HepG2 (cell line): ENCODE results near the gene DENND1C. TPM values are rescaled to one million over a fixed set of nuclear protein-coding genes. Genes with fewer than 3 reads are reported as not detected.
A peak's percentile ranks its signal among the peaks of the same experiment; 100 is the strongest.

Experiments used
- ARNTL ChIP-seq: sonication (generic); formaldehyde crosslinking; IDR thresholded peaks from 2 replicates; pipeline ENCODE4 v1.4.0; 2020; ENCODE audit warnings: mild to moderate bottlenecking, missing genetic modification reagents
- ELF1 ChIP-seq: sonication (generic); formaldehyde crosslinking; IDR thresholded peaks from 2 replicates; pipeline ENCODE4 v1.4.0; 2020; ENCODE audit warnings: missing genetic modification reagents
- GATAD2A ChIP-seq: IDR thresholded peaks from 2 replicates; pipeline ENCODE4 v1.6.1; 2016
- HIVEP1 ChIP-seq: sonication (generic); formaldehyde crosslinking; IDR thresholded peaks from 2 replicates; pipeline ENCODE4 v1.4.0; 2020; ENCODE audit warnings: mild to moderate bottlenecking, missing genetic modification reagents
- JDP2 ChIP-seq: sonication (generic); formaldehyde crosslinking; IDR thresholded peaks from 2 replicates; pipeline ENCODE4 v1.8.1; 2022; ENCODE audit warnings: missing genetic modification reagents, borderline replicate concordance
- KDM2A ChIP-seq: sonication (generic); formaldehyde crosslinking; IDR thresholded peaks from 2 replicates; pipeline ENCODE4 v1.4.0; 2020; ENCODE audit warnings: low read depth, missing genetic modification reagents, borderline replicate concordance
- PHF8 ChIP-seq: sonication (generic); formaldehyde crosslinking; IDR thresholded peaks from 2 replicates; pipeline ENCODE4 v1.5.0; 2020; ENCODE audit warnings: missing genetic modification reagents
- RBM39 ChIP-seq: fragments of 200-400 bp; formaldehyde crosslinking; IDR thresholded peaks from one replicate; pipeline ENCODE4 v1.6.1; 2018; ENCODE audit warnings: antibody characterized with exemption, mild to moderate bottlenecking, low read depth, low read length; ENCODE audit not compliant: poor library complexity, severe bottlenecking
- YEATS2 ChIP-seq: sonication (generic); formaldehyde crosslinking; IDR thresholded peaks from 2 replicates; pipeline ENCODE4 v1.4.0; 2020; ENCODE audit warnings: missing genetic modification reagents, borderline replicate concordance
- ZBTB3 ChIP-seq: sonication (generic); formaldehyde crosslinking; IDR thresholded peaks from 2 replicates; pipeline ENCODE4 v1.4.0; 2020; ENCODE audit warnings: low read depth, mild to moderate bottlenecking, moderate library complexity, missing genetic modification reagents, borderline replicate concordance
- ZC3H13 ChIP-seq: sonication (generic); formaldehyde crosslinking; IDR thresholded peaks from 2 replicates; pipeline ENCODE4 v1.8.1; 2023; ENCODE audit warnings: mild to moderate bottlenecking, missing genetic modification reagents, moderate library complexity
- ZNF616 ChIP-seq: sonication (generic); formaldehyde crosslinking; IDR thresholded peaks from 2 replicates; pipeline ENCODE4 v1.5.0; 2020; ENCODE audit warnings: low read depth, mild to moderate bottlenecking, missing genetic modification reagents
- ZNF687 ChIP-seq: sonication (generic); formaldehyde crosslinking; IDR thresholded peaks from 2 replicates; pipeline ENCODE4 v1.5.1; 2020; ENCODE audit warnings: mild to moderate bottlenecking, missing genetic modification reagents, moderate library complexity
- ZNF800 ChIP-seq: sonication (generic); formaldehyde crosslinking; IDR thresholded peaks from 2 replicates; pipeline ENCODE4 v1.4.0; 2020; ENCODE audit warnings: missing genetic modification reagents
- polyA plus RNA-seq, 8 experiments: library from polyadenylated mRNA; depleted of rRNA in 3 of 8; stranded (reverse) in 7 of 8; unstranded in 1 of 8; fragments of >200 nt; fragmentation: Illumina TruSeq in 4 of 8; extraction: Trizol in 4 of 8; gene quantifications; 2 replicates each; pipeline versions ENCODE4 v1.2.1 to v1.2.3, GENCODE V29; 2011 to 2016; ENCODE audit warnings: low read depth in 4 of 8, missing spikeins in 1 of 8, mixed read lengths in 1 of 8; ENCODE audit not compliant: insufficient read depth in 1 of 8
- total RNA-seq, 5 experiments: library from RNA; depleted of rRNA; stranded (reverse); fragments of >200 nt; fragmentation: Illumina TruSeq; extraction: Trizol; gene quantifications; 2 replicates each; pipeline ENCODE4 v1.2.3, GENCODE V29; 2016; ENCODE audit warnings: low read depth in 1 of 5
- TF ChIP-seq, protein P1 (sequence below): sonication (generic); formaldehyde crosslinking; IDR thresholded peaks from 2 replicates; pipeline ENCODE4 v1.5.1; 2020; ENCODE audit warnings: mild to moderate bottlenecking, missing genetic modification reagents, borderline replicate concordance
- TF ChIP-seq, protein P2 (sequence below): sonication (generic); formaldehyde crosslinking; IDR thresholded peaks from 2 replicates; pipeline ENCODE4 v1.5.0; 2020; ENCODE audit warnings: missing genetic modification reagents
- TF ChIP-seq, protein P3 (sequence below): sonication (generic); formaldehyde crosslinking; IDR thresholded peaks from 2 replicates; pipeline ENCODE4 v1.5.0; 2020; ENCODE audit warnings: mild to moderate bottlenecking, missing genetic modification reagents

Gene DENND1C
- total and polyA plus RNA-seq, 2 of the 13 experiments (the other 11 are each of a cell fraction or from before 2014, with no cell fraction given), result 0.04 to 0.73 TPM

GRCh38 chr19:6516659-6517291, 35.2 kb upstream of the DENND1C start (continued):
- TF ChIP-seq PHF8 (CRISPR knock-in tag) (peak; percentile 53), ZBTB3 (CRISPR knock-in tag) (no peak), HIVEP1 (CRISPR knock-in tag) (peak; percentile 67; the same call in 1 of the 2 replicates), ZNF687 (peak; percentile 78), ELF1 (CRISPR knock-in tag) (peak; percentile 60), ZNF800 (CRISPR knock-in tag) (0 out of 2 replicates have a peak, but pooled peaks have one; percentile 79), ZNF616 (CRISPR knock-in tag) (peak; percentile 65; the same call in 1 of the 2 replicates), RBM39 (peak; percentile 74), GATAD2A (CRISPR knock-in tag) (peak; percentile 76), JDP2 (no peak), ARNTL (no peak), ZC3H13 (CRISPR knock-in tag) (0 out of 2 replicates have a peak, but pooled peaks have one; percentile 27), YEATS2 (CRISPR knock-in tag) (peak; percentile 31; the same call in 1 of the 2 replicates), KDM2A (CRISPR knock-in tag) (peak; percentile 87)
- TF ChIP-seq, protein P1, sequence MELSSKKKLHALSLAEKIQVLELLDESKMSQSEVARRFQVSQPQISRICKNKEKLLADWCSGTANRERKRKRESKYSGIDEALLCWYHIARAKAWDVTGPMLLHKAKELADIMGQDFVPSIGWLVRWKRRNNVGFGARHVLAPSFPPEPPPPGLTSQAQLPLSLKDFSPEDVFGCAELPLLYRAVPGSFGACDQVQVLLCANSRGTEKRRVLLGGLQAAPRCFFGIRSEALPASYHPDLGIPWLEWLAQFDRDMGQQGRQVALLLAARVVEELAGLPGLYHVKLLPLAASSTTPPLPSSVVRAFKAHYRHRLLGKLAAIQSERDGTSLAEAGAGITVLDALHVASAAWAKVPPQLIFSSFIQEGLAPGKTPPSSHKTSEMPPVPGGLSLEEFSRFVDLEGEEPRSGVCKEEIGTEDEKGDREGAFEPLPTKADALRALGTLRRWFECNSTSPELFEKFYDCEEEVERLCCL, result 0 out of 2 replicates have a peak, but pooled peaks have one; percentile 55
- TF ChIP-seq, protein P2, sequence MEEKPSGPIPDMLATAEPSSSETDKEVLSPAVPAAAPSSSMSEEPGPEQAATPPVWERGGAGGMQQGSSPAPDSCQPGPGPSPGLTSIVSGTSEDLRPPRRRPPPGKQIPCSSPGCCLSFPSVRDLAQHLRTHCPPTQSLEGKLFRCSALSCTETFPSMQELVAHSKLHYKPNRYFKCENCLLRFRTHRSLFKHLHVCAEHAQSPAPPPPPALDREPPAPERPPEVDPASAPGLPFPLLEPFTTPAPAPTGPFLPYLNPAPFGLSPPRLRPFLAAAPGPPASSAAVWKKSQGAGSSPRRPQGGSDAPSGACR, result no peak
- TF ChIP-seq, protein P3, sequence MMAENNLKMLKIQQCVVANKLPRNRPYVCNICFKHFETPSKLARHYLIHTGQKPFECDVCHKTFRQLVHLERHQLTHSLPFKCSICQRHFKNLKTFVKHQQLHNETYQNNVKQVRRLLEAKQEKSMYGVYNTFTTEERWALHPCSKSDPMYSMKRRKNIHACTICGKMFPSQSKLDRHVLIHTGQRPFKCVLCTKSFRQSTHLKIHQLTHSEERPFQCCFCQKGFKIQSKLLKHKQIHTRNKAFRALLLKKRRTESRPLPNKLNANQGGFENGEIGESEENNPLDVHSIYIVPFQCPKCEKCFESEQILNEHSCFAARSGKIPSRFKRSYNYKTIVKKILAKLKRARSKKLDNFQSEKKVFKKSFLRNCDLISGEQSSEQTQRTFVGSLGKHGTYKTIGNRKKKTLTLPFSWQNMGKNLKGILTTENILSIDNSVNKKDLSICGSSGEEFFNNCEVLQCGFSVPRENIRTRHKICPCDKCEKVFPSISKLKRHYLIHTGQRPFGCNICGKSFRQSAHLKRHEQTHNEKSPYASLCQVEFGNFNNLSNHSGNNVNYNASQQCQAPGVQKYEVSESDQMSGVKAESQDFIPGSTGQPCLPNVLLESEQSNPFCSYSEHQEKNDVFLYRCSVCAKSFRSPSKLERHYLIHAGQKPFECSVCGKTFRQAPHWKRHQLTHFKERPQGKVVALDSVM (CRISPR knock-in tag), result peak; percentile 62; the same call in 1 of the 2 replicates
